K562 (cell line): ENCODE measurements around the gene EIF5. TPM values are rescaled to one million over a fixed set of nuclear protein-coding genes. Genes with fewer than 3 reads are reported as not detected.

Experiments
- ATAC-seq: fragments of 200-7000 bp; cut with Tn5 transposase; 3 replicates; pipeline ENCODE4 v1.9.1; 2020; ENCODE audit warnings: moderate library complexity
- BruUV-seq: library from RNA; stranded (reverse); fragments of 400-500 nt; replicated peaks from 2 replicates; lab custom pipeline; 2021; lab: Mats Ljungman, UMichigan
- CTCF ChIA-PET: fragments of 300-600 bp; formaldehyde crosslinking; extraction: SDS; loops from one replicate; lab custom pipeline; 2021; ENCODE audit warnings: low intra/inter-chr PET ratio; lab: Yijun Ruan, JAX
- POLR2A ChIA-PET: fragments of 300-600, 350-650 bp; sonication (Branson Sonifier 250); formaldehyde crosslinking; extraction: SDS; loops from one replicate; lab custom pipeline; 2021; ENCODE audit warnings: antibody characterized with exemption, inconsistent platforms; lab: Yijun Ruan, JAX
- DNase-seq, 4 experiments: peaks; one replicate each; pipeline versions ENCODE4 v3.0.0 to v3.0.0-alpha.2; 2011 to 2018; ENCODE audit warnings: low spot score in 3 of 4, mixed read lengths in 3 of 4; ENCODE audit errors: extremely low read depth in 1 of 4
- FAIRE-seq: peaks from 2 replicates; lab custom pipeline; 2011; peaks lifted over from hg19 to GRCh38; lab: Jason Lieb, UNC
- H2AFZ ChIP-seq: 2 replicates; pipeline ENCODE4 v1.6.0; 2011; ENCODE audit warnings: low read depth, low read length, control low read depth, inconsistent platforms
- H3K27ac ChIP-seq: fragments of 200-600 bp; 3 replicates; pipeline ENCODE4 v1.8.0; 2011; ENCODE audit warnings: low read depth, mild to moderate bottlenecking, control low read depth, inconsistent platforms, low read length, moderate library complexity, mixed read lengths; ENCODE audit errors: extremely low read depth
- H3K27me3 ChIP-seq, 2 experiments: fragments of 300-600 bp in 1 of 2; 2 replicates in 1 of 2; 3 replicates in 1 of 2; pipeline versions ENCODE4 v1.6.0 to v1.8.0; 2011; ENCODE audit warnings: inconsistent platforms in 2 of 2, low read length in 2 of 2, mild to moderate bottlenecking in 1 of 2, mixed read lengths in 1 of 2, moderate library complexity in 1 of 2; ENCODE audit not compliant: control insufficient read depth in 2 of 2, insufficient read depth in 2 of 2
- H3K36me3 ChIP-seq: fragments of 300-600 bp; 3 replicates; pipeline ENCODE4 v1.8.0; 2011; ENCODE audit warnings: mild to moderate bottlenecking, low read length, inconsistent platforms; ENCODE audit not compliant: control insufficient read depth, insufficient read depth
- H3K4me1 ChIP-seq, 2 experiments: fragments of 200-600 bp in 1 of 2; replicated peaks in 1 of 2; 2 replicates in 1 of 2; 3 replicates in 1 of 2; pipeline versions ENCODE4 v1.5.1 to v1.8.0; 2011; ENCODE audit warnings: inconsistent platforms in 2 of 2, low read length in 2 of 2, mild to moderate bottlenecking in 1 of 2, mixed read lengths in 1 of 2, moderate library complexity in 1 of 2; ENCODE audit not compliant: control insufficient read depth in 2 of 2, insufficient read depth in 2 of 2
- H3K4me2 ChIP-seq: 2 replicates; pipeline ENCODE4 v1.6.1; 2011; ENCODE audit warnings: low read length, control low read depth, inconsistent platforms, mixed read lengths; ENCODE audit not compliant: insufficient read depth
- H3K4me3 ChIP-seq: fragments of 200-600 bp; sonication (generic), shearing (Covaris generic); 2 replicates; pipeline ENCODE4 v1.5.1; 2016; ENCODE audit warnings: control low read depth, inconsistent platforms
- H3K79me2 ChIP-seq: fragments of 200-600 bp; 3 replicates; pipeline ENCODE4 v1.8.0; 2011; ENCODE audit warnings: low read length, inconsistent platforms; ENCODE audit not compliant: control insufficient read depth, insufficient read depth
- H3K9ac ChIP-seq, 2 experiments: 2 replicates each; pipeline versions ENCODE4 v1.6.0 to v1.6.1; 2011; ENCODE audit warnings: low read depth in 2 of 2, low read length in 2 of 2, control low read depth in 1 of 2, inconsistent platforms in 1 of 2, mild to moderate bottlenecking in 1 of 2, mixed read lengths in 1 of 2; ENCODE audit not compliant: insufficient read depth in 1 of 2
- H3K9me1 ChIP-seq: one replicate; pipeline ENCODE4 v1.6.0; 2011; ENCODE audit warnings: inconsistent platforms, mild to moderate bottlenecking, low read length, moderate library complexity; ENCODE audit not compliant: control insufficient read depth, insufficient read depth
- H3K9me3 ChIP-seq: replicated peaks from 2 replicates; pipeline ENCODE4 v1.5.1; 2011; ENCODE audit warnings: low read depth, low read length, inconsistent platforms; ENCODE audit not compliant: control insufficient read depth, insufficient read depth
- H4K20me1 ChIP-seq: replicated peaks from 2 replicates; pipeline ENCODE4 v1.6.1; 2011; ENCODE audit warnings: low read length, inconsistent platforms, mixed read lengths; ENCODE audit not compliant: control insufficient read depth, insufficient read depth
- ADNP ChIP-seq: fragments of 200-800 bp; sonication (Bioruptor generic); IDR thresholded peaks from 2 replicates; pipeline ENCODE4 v1.6.1; 2016; ENCODE audit warnings: missing genetic modification characterization, missing compliant biosample characterization
- ARID1B ChIP-seq: fragments of 450-650 bp; IDR thresholded peaks from 2 replicates; pipeline ENCODE4 v1.6.1; 2016; ENCODE audit warnings: antibody characterized with exemption, mild to moderate bottlenecking, inconsistent platforms
- GATAD2A ChIP-seq: fragments of 450-650 bp; IDR thresholded peaks from 2 replicates; pipeline ENCODE4 v1.6.1; 2017
- MNT ChIP-seq, 2 experiments: fragments of 450-650 bp; conservative IDR thresholded peaks; 2 replicates each; pipeline ENCODE4 v1.6.1; 2017; ENCODE audit warnings: mild to moderate bottlenecking in 2 of 2, moderate library complexity in 2 of 2
- PRDM10 ChIP-seq: fragments of 450-650 bp; IDR thresholded peaks from 2 replicates; pipeline ENCODE4 v1.6.1; 2018; ENCODE audit not compliant: partially characterized antibody
- RBBP5 ChIP-seq: fragments of 200-600 bp; sonication (generic); IDR thresholded peaks from 2 replicates; pipeline ENCODE4 v1.6.1; 2012; ENCODE audit warnings: borderline replicate concordance, mild to moderate bottlenecking, low read length, control low read depth, inconsistent platforms; ENCODE audit not compliant: insufficient read depth, poor library complexity, severe bottlenecking
- RBM25 ChIP-seq: fragments of 200-400 bp; formaldehyde crosslinking; IDR thresholded peaks from 2 replicates; pipeline ENCODE4 v1.6.1; 2018; ENCODE audit warnings: low read length, low read depth, moderate library complexity; ENCODE audit not compliant: severe bottlenecking
- RFX1 ChIP-seq: fragments of 450-650 bp; IDR thresholded peaks from 2 replicates; pipeline ENCODE4 v1.6.1; 2016; ENCODE audit warnings: mild to moderate bottlenecking, moderate library complexity
- SMARCA5 ChIP-seq: fragments of 450-650 bp; IDR thresholded peaks from 2 replicates; pipeline ENCODE4 v1.6.1; 2016
- TEAD1 ChIP-seq, 2 experiments: fragments of 450-650 bp in 1 of 2; sonication (generic) in 1 of 2; formaldehyde crosslinking; IDR thresholded peaks; 2 replicates each; pipeline versions ENCODE4 v1.4.0 to v1.8.0; 2020 to 2022; ENCODE audit warnings: mild to moderate bottlenecking in 2 of 2, missing genetic modification reagents in 1 of 2
- ZHX1 ChIP-seq: fragments of 150-350 bp; conservative IDR thresholded peaks from 2 replicates; pipeline ENCODE4 v1.6.1; 2014; ENCODE audit warnings: low read length
- ZSCAN32 ChIP-seq: fragments of 450-650 bp; formaldehyde crosslinking; IDR thresholded peaks from 2 replicates; pipeline ENCODE4 v1.4.0; 2020; ENCODE audit warnings: mild to moderate bottlenecking, moderate library complexity
- WGBS: fragments of 100-300 bp; shearing (Covaris generic); methylation state at CpG from one replicate; pipeline ENCODE4 v1.1.6; 2016; ENCODE audit warnings: low coverage, mixed read lengths; ENCODE audit not compliant: insufficient coverage; ENCODE audit errors: missing lambda C conversion rate; 5-methylcytosine and 5-hydroxymethylcytosine counted together
- in situ Hi-C: fragments of 300-500 bp; cut with MboI; formaldehyde crosslinking; loops from 4 replicates; pipeline ENCODE4 v1.15.0; 2018; ENCODE audit warnings: inconsistent platforms, mixed read lengths
- intact Hi-C: fragments of 100-400 bp; cut with micrococcal nuclease; formaldehyde crosslinking; loops from 2 replicates; pipeline ENCODE4 v1.14.2; 2022
- polyA plus RNA-seq, 8 experiments: library from polyadenylated mRNA; depleted of rRNA in 4 of 8; stranded (reverse) in 5 of 8; unstranded in 3 of 8; fragments of >200 nt; fragmentation: Nextera tagmentation in 2 of 8; fragmentation: Illumina TruSeq in 1 of 8; extraction: Ambion mirVana in 2 of 8; extraction: Trizol in 1 of 8; gene quantifications; 2 replicates each; pipeline versions ENCODE4 v1.2.1 to v1.2.3, GENCODE V29; 2011 to 2014; ENCODE audit warnings: inconsistent platforms in 1 of 8, missing spikeins in 1 of 8
- total RNA-seq, 7 experiments: library from RNA; depleted of rRNA in 6 of 7; stranded (reverse); fragments of >200 nt in 6 of 7; fragmentation: Illumina TruSeq in 2 of 7; extraction: Trizol in 2 of 7; gene quantifications; 2 replicates each; pipeline versions ENCODE4 v1.2.1 to v1.2.3, GENCODE V29; 2011 to 2021; ENCODE audit warnings: low replicate concordance in 1 of 7

Gene EIF5
- total and polyA plus RNA-seq, 9 of the 15 experiments (the other 6 are each of a cell fraction or from before 2014, with no cell fraction given), result 92.7 to 442 (median 190) TPM

- no peak overlapping the region for H3K4me3 ChIP-seq
- POLR2A ChIA-PET, result interaction anchor here (1.0 to 2.7 kb wide), 7 partner anchors 10 to 43 kb away, joined by 3 to 21 read pairs (median 13); partner anchors contain the start of gene EIF5
- TF ChIP-seq TEAD1 (CRISPR knock-in tag; IDR thresholded peaks at IDR 0.05) (0 out of 4 replicates have a peak, but pooled peaks of 1 of the 2 experiments have one; percentile 28), ARID1B (no peak), ADNP (tag) (0 out of 2 replicates have a peak, but pooled peaks have one; percentile 32), GATAD2A (no peak), MNT (conservative IDR thresholded peaks at IDR 0.05) (no peak), PRDM10 (peak; percentile 66), ZSCAN32 (CRISPR knock-in tag) (no peak), RBM25 (peak; percentile 62), SMARCA5 (peak; percentile 18; the same call in 1 of the 2 replicates), RFX1 (no peak), ZHX1 (no peak), RBBP5 (peak; percentile 23)
Measured at GRCh38 chr14:103377522-103378037, 43.5 kb downstream of the EIF5 start.

More at GRCh38 chr14:103377522-103378037, 43.5 kb downstream of the EIF5 start:
- no peaks in the 10 kb centered on the region for H3K36me3 ChIP-seq
- H3K4me2 ChIP-seq, result peak overlapping the region; percentile 64
- H2AFZ ChIP-seq, result peak overlapping the region; percentile 20; the same call in 1 of the 2 replicates
- H3K9me3 ChIP-seq, result no peaks in the 10 kb centered on the region
- H3K9ac ChIP-seq, result peak overlapping the region in 1 of 2 experiments; percentile 24; a peak in 1 of 4 replicates
- no peaks in the 10 kb centered on the region for H4K20me1 ChIP-seq
- peaks cover 29 to 30% of the 10 kb centered on the region in 2 experiments; a peak in 4 of 5 replicates for H3K4me1 ChIP-seq
- FAIRE-seq (no peak), DNase-seq (peak in 1 of 4 experiments; percentile 24), ATAC-seq (peak; percentile 10)
- no peaks in the 10 kb centered on the region for H3K9me1 ChIP-seq
- CTCF ChIA-PET, result no interaction called here
- H3K27me3 ChIP-seq, result no peaks in the 10 kb centered on the region
- WGBS, result 20% methylated on average over 2 of the region's 2 CpGs
- peak overlapping the region; percentile 69 for H3K27ac ChIP-seq
- BruUV-seq, result no TSS peak
- H3K79me2 ChIP-seq, result no peaks in the 10 kb centered on the region
- intact Hi-C loops (no loop called here), in situ Hi-C loops (no loop called here)
